GM23248 (cell line): Measurements from ENCODE around the gene LRRFIP1.

Experiments used
- EZH2 ChIP-seq: fragments of 200-600 bp; sonication (generic); IDR thresholded peaks from 2 replicates; pipeline ENCODE4 v1.6.1; 2018; ENCODE audit warnings: antibody characterized with exemption, mild to moderate bottlenecking; ENCODE audit not compliant: insufficient read depth, poor library complexity, severe bottlenecking
- EZH2phosphoT487 ChIP-seq: fragments of 200-600 bp; sonication (generic); IDR thresholded peaks from 2 replicates; pipeline ENCODE4 v1.6.1; 2018; ENCODE audit warnings: antibody characterized with exemption, moderate library complexity, mild to moderate bottlenecking, low read depth; ENCODE audit not compliant: insufficient read depth

DNA sequence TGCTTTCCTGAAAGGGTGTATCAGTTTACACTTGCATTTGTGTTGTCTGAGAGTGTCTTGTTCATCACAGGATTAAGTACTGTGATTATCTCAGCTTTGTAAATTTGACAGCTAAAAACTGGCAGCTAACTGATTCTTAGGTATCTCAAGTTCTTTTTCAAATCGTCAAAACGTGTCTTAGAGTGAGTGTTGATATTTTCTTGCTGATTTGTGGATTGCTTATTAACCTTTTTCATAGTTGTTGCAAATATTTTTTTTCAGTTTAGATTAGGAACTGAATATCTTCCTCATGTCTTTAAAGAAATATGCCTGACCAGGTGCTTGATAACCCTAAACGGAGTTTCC lies 41.9 kb downstream of the LRRFIP1 start:
- TF ChIP-seq EZH2 (no peak), EZH2phosphoT487 (no peak)
